Tibial artery (tissue), 4 donors: ENCODE data around the gene BYSL.

ENCODE experiments used
- DNase-seq, 2 donors: peaks; one replicate each; pipeline ENCODE4 v3.0.0-alpha.2; 2019
- H3K27ac ChIP-seq, 2 donors: fragments of 200-600 bp; sonication (generic) in 1 of 2; 1 replicate in 1 of 2; 2 replicates in 1 of 2; pipeline ENCODE4 v1.5.1; 2018 to 2019; ENCODE audit warnings: mild to moderate bottlenecking in 1 of 2
- H3K27me3 ChIP-seq, 2 donors: fragments of 200-600 bp; sonication (generic) in 1 of 2; one replicate each; pipeline versions ENCODE4 v1.5.1 to v1.6.0; 2016 to 2019
- H3K36me3 ChIP-seq, 3 donors: fragments of 200-600 bp; sonication (generic) in 2 of 3; one replicate each; pipeline ENCODE4 v1.5.1; 2016 to 2019; ENCODE audit warnings: mild to moderate bottlenecking in 2 of 3
- H3K4me1 ChIP-seq, 4 donors: fragments of 200-600 bp; sonication (generic) in 2 of 4; 1 replicate in 3 of 4; 2 replicates in 1 of 4; pipeline ENCODE4 v1.5.1; 2016 to 2019
- H3K4me3 ChIP-seq, 2 donors: fragments of 200-600 bp; sonication (generic) in 1 of 2; 1 replicate in 1 of 2; 2 replicates in 1 of 2; pipeline ENCODE4 v1.5.1; 2018 to 2019; ENCODE audit warnings: mild to moderate bottlenecking in 2 of 2
- H3K9me3 ChIP-seq, 3 donors: fragments of 200-600 bp; sonication (generic) in 1 of 3; one replicate each; pipeline ENCODE4 v1.5.1; 2016 to 2019
- CTCF ChIP-seq, 2 experiments: fragments of 200-600 bp in 1 of 2; fragments of 450-650 bp in 1 of 2; IDR thresholded peaks; one replicate each; pipeline ENCODE4 v1.5.1; 2017 to 2019; ENCODE audit warnings: antibody characterized with exemption in 2 of 2, mild to moderate bottlenecking in 1 of 2, moderate library complexity in 1 of 2
- intact Hi-C: fragments of 100-400 bp; cut with DNase I; formaldehyde crosslinking; loops from one replicate; pipeline ENCODE4 v1.15.0; 2023; ENCODE audit warnings: low total_unique reads

Gene BYSL

DNA sequence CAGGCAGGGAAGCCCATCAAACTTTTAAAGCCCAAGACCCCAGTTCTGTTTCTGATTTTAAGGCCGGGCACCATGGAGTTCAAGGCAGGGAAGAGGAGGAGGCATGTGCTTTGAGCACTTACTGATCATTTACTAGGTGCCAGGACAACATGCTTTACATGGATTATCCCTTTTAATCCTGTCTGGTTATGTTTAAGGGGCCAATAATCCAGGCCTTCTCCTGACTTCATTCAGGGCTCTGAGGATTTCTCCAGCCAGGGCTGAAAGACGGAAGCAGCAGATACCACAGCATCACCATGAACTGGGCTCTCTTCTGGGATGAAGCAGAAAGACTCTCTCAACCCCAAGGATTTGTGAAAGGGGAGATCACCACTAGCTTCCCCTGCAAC lies 16.2 kb downstream of the BYSL start:
- H3K4me1 ChIP-seq: peaks cover 0 to 54% (median 22%) of the 10 kb centered on the region in 4 donors
- H3K9me3 ChIP-seq: no peaks in the 10 kb centered on the region
- H3K36me3 ChIP-seq: peaks cover 30 to 55% (median 35%) of the 10 kb centered on the region in 3 donors
- no peak overlapping the region for H3K4me3 ChIP-seq
- intact Hi-C loops: loop anchor here (10.0 kb wide), 1 partner anchor 287 kb away; no protein-coding TSS in a partner anchor
- no peak overlapping the region for H3K27ac ChIP-seq
- DNase-seq: no peak
- no peak for TF ChIP-seq CTCF (IDR thresholded peaks at IDR 0.05)
- H3K27me3 ChIP-seq: no peaks in the 10 kb centered on the region

DNA sequence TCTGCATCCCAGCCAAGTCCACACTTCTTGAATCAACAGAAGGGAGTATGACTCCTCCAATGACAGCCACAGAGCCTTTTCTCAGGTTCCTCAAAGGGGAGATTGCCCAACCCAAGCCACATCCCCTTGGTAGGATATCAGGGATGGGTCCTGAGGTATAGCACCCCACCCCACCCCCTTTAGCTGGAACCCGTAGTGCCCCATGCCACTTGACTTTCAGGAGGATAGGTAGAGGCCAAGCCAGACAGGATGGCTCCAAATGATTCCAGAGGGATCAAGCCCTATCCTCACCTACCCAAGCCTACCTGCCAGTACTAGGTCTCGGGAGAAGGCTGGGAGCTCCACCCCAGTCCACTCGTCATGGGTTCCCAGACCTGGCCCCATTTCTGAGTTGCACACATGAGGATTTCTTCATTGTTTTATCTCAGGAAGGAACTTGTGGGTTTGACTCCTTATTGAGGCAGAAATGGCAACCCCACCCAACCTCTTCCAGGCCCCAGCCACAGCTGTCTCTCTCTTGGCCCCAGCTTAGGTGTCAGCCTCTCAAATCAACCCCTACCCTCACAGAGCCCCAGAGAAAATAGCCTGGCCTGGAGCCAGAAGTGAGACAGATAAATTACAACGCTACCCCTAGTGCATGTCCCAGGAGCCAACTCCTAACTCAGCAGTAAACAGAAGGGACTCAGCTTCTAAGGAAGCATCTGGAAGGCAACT lies 16.7 kb downstream of the BYSL start:
- Histone ChIP-seq H3K4me3 (no peak overlapping the region), H3K4me1 (peaks cover 0 to 57% (median 24%) of the 10 kb centered on the region in 4 donors), H3K27ac (no peak overlapping the region), H3K9me3 (no peaks in the 10 kb centered on the region), H3K27me3 (no peaks in the 10 kb centered on the region), H3K36me3 (peaks cover 25 to 49% (median 30%) of the 10 kb centered on the region in 3 donors)
- no peak for TF ChIP-seq CTCF (IDR thresholded peaks at IDR 0.05)
- intact Hi-C loops: loop anchor here (10.0 kb wide), 1 partner anchor 287 kb away; no protein-coding TSS in a partner anchor
- no peak for DNase-seq

DNA sequence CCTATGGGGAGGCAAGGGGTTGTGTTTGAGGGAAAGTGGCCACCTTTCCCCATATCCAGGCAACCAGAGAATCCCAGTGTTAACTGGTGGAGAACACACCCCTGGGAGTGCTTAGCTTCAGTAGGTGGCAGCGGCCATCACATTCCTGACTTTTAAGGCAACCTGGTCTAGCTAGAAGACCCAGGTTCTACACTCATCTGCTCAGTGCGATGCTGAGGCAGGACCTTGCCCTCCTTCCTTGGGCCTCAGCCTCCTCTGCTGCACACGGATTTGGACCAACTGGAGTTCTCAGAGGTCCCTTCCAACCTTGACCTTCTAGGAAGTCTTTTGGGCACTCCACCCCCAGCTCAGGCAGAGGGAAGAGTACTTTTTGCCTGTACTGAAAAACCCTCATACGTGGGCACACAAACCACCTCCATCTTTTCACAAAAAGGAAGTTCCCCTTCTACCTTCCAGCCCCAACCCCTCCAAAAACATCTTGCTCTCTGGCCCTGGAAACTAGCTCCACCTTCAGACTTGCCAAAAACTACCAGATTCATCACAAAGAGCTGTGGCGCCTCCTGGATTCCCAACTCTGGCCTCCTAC lies 17.4 kb downstream of the BYSL start:
- Histone ChIP-seq H3K4me3 (no peak overlapping the region), H3K9me3 (no peaks in the 10 kb centered on the region), H3K27ac (peak overlapping the region in 1 of 2 donors; percentile 76), H3K4me1 (peaks cover 0 to 57% (median 24%) of the 10 kb centered on the region in 4 donors), H3K27me3 (no peaks in the 10 kb centered on the region), H3K36me3 (peaks cover 19 to 43% (median 23%) of the 10 kb centered on the region in 3 donors)
- DNase-seq: no peak
- TF ChIP-seq CTCF (IDR thresholded peaks at IDR 0.05): no peak
- intact Hi-C loops: loop anchor here (10.0 kb wide), 1 partner anchor 286 kb away; no protein-coding TSS in a partner anchor

DNA sequence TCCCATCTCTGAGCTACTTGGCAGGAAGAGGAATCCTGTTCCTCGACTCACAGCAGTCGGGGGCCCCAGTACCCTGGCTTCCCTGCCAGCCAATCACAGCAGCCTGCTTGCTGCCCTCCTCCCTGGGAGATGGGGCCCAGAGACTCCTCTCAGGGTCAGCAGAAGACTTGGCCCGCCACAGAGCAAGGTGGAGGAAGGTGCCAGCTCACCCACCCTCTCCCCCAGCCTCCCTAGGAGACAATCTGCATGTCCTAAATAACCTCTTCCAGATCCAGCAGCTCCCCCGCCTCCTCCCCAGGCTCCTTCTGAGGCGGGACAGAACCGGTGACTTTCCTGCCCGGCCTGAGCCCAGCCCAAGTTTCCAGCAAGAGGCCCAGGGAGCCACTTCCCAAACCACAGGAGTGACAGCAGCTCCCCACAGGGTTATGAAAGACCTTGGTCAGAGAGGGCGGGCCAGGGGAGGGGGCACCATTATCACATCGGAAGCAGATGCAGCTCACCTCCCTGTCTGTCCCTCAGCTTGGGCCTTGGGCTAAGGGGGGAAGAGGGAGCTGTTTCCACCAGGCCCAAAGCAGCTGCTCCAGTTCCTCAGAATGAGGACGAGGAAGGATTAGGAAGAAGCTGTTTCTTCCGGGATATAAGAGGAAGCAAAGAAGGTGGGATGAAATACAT lies 18.0 kb downstream of the BYSL start:
- H3K4me3 ChIP-seq: no peak overlapping the region
- TF ChIP-seq CTCF (IDR thresholded peaks at IDR 0.05): no peak
- peaks cover 0 to 57% (median 24%) of the 10 kb centered on the region in 4 donors for H3K4me1 ChIP-seq
- H3K36me3 ChIP-seq: peaks cover 14 to 36% (median 17%) of the 10 kb centered on the region in 3 donors
- peak in 1 of 2 donors; percentile 44 for DNase-seq
- H3K9me3 ChIP-seq: no peaks in the 10 kb centered on the region
- peak overlapping the region in 1 of 2 donors; percentile 76 for H3K27ac ChIP-seq
- H3K27me3 ChIP-seq: no peaks in the 10 kb centered on the region
- intact Hi-C loops: loop anchor here (10.0 kb wide), 1 partner anchor 285 kb away; no protein-coding TSS in a partner anchor

DNA sequence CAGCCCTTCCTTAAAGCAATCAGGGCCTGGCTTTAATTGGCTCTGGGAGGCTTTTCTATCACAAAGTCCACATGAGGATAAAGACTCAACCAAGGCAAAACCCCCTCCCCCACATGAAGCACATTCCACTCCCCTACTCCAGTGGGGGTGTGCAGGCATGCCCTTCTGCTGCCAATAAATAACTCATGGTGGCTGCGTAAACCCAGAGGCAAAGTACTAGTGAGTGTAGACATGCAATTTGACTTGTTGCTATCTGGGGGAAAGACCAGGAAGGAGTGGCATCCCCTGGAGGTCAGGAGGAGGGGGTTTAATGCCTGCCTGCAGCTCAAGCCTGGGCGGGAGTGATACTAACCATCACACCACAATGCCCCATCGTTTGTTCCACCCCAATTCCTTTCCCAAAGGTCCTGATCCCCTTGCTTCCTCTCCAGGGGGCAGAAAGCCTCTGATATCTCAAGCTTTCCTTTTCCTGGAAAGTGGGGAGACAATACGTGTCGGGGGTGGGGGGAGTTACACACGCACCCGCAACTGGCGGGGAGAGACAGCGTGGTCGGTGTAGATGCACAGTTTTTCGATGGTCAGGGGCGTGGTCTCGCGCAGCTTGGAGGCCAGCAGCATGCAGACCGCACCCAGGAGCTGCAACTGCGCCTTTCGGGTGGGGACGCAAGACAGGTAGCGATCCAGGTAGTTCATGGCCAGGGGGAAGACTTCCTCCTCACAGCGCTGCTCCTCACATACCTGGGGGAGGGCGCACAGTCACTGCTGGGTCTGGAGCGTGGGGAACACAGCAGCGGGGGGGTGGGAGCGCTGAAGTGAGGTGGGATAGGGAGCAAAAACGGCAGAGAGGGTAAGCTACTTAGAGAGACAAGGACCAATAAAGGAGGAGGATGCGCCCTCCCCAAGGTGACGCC lies 18.8 kb downstream of the BYSL start:
- Histone ChIP-seq H3K27me3 (no peaks in the 10 kb centered on the region), H3K4me1 (peaks cover 0 to 57% (median 24%) of the 10 kb centered on the region in 4 donors), H3K27ac (peak overlapping the region; percentile 60 to 76), H3K9me3 (no peaks in the 10 kb centered on the region), H3K36me3 (peaks cover 9 to 29% (median 10%) of the 10 kb centered on the region in 3 donors), H3K4me3 (peak overlapping the region; percentile 77 to 78)
- TF ChIP-seq CTCF (IDR thresholded peaks at IDR 0.05): no peak
- intact Hi-C loops: loop anchor here (2.0 to 10.0 kb wide), 2 partner anchors 105 to 285 kb away; no protein-coding TSS in a partner anchor
- DNase-seq: no peak
